ENCODE results near the gene ENTHD1.

ENTHD1 gene

GRCh38 chr22:39710380-39711150 lies 183.0 kb downstream of the ENTHD1 start:
- TF ChIP-seq, protein P1, sequence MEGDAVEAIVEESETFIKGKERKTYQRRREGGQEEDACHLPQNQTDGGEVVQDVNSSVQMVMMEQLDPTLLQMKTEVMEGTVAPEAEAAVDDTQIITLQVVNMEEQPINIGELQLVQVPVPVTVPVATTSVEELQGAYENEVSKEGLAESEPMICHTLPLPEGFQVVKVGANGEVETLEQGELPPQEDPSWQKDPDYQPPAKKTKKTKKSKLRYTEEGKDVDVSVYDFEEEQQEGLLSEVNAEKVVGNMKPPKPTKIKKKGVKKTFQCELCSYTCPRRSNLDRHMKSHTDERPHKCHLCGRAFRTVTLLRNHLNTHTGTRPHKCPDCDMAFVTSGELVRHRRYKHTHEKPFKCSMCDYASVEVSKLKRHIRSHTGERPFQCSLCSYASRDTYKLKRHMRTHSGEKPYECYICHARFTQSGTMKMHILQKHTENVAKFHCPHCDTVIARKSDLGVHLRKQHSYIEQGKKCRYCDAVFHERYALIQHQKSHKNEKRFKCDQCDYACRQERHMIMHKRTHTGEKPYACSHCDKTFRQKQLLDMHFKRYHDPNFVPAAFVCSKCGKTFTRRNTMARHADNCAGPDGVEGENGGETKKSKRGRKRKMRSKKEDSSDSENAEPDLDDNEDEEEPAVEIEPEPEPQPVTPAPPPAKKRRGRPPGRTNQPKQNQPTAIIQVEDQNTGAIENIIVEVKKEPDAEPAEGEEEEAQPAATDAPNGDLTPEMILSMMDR (IDR thresholded peaks at IDR 0.05; ENCODE audit: extremely low read depth, missing control alignments), result no peak

GRCh38 chr22:39707816-39708215 lies 185.7 kb downstream of the ENTHD1 start:
- DNase-seq (ENCODE audit: low spot score), result no peak
- TF ChIP-seq, protein P1 (IDR thresholded peaks at IDR 0.05; ENCODE audit: extremely low read depth, missing control alignments), result no peak

More at GRCh38 chr22:39710380-39711150, 183.0 kb downstream of the ENTHD1 start:
- DNase-seq (ENCODE audit: low spot score), result no peak

DNA sequence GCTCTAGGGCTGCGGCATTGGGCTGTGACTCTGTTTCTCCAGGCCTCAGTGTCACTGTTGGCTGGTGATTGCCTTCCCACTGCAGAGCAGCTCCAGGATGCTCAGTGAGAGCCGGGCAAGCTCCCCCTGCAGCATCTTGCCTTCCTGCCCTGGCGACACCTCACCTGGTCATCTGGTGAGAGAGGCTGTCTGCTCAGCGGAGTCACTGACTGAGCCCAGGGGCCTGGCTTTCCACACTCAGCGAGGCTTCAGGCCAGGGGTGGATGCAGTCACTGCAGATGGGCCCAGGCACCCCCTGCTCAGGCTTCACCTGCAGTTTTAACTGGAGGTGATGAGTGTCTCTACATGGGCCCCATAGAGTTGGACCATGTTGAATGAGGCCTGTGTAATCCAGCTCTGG lies 186.2 kb downstream of the ENTHD1 start:
- TF ChIP-seq, protein P1 (IDR thresholded peaks at IDR 0.05; ENCODE audit: extremely low read depth, missing control alignments), result no peak
- no peak for DNase-seq (ENCODE audit: low spot score)

DNA sequence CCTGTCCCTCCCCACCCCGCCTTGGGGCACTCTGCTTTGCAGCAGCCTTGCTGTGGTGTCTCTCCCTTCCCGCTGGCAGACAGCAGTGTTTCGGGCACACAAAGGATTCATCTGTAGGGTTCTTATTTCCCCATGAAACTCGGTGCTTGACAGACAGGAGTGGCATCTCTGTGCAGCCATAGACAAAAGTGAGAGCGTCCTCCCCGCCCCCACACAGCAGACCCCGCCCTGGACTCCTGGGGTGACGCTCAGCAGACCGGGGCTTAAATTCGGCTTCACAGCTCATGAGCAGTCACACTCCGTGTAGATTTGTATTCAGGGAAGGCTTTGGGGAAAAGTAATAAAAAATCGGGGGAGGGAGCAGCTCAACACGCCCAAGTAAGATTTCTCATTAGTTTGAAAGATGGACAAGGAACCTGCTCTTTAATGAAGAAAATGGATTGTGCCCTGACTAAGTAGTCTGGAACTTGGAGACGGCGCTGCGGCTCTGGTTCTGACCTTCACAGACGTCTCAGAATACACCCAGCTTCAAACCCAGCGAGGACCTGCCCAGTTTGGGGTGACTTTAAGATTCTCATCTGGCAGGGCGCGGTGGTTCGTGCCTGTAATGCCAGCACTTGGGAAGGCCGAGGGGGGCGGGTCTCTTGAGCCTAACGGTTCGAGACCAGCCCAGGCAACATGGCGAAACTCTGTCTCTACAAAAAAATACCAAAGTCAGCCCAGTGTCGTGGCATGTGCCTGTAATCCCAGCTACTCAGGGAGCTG lies 187.0 kb downstream of the ENTHD1 start:
- DNase-seq (ENCODE audit: low spot score), result no peak
- TF ChIP-seq, protein P1 (IDR thresholded peaks at IDR 0.05; ENCODE audit: extremely low read depth, missing control alignments), result no peak

- TF ChIP-seq, protein P1 (IDR thresholded peaks at IDR 0.05; ENCODE audit: extremely low read depth, missing control alignments), result no peak
- DNase-seq (ENCODE audit: low spot score), result no peak
Observed at GRCh38 chr22:39705386-39705785, 188.2 kb downstream of the ENTHD1 start.

DNA sequence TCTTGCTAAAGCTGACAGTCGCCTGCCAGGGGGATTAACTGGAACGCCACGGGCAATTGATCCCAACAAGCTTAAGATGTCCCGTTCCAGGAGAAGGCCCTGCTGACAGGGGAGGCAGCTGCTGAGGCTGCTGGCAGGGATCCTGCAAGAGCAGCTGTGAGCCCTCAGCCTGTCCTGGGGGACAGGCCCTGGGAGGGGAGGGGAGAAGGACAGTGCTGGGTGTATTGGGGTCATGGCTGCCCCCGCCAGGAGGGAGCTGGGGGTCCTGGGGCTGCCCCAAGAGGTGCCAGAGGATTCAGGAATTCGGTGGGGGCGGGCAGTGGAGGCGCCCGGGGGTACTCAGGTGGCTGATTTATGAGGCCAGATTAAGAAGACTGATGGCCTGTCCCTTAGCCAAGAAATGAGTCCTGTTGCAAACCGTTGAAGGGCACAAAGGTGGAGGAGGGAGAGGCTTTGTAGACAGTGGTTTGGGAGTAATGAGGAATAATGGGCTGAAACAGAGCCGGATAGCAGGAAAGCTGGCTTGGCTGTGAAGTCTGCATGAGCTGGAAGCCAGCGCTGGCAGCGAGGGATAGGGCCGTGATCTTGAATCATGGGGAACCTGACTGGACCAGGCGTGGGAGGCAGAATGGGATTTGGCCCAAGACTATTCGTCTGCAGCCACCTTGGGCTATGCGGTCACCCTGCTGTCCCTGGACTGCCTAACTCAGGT lies 189.5 kb downstream of the ENTHD1 start:
- no peak for DNase-seq (ENCODE audit: low spot score)
- TF ChIP-seq, protein P1 (IDR thresholded peaks at IDR 0.05; ENCODE audit: extremely low read depth, missing control alignments), result no peak
